Fibroblast of lung (primary cell): Measurements from ENCODE around the gene RAPGEF3.

Experiments used
- CTCF ChIP-seq, 2 donors: IDR thresholded peaks in 1 of 2; conservative IDR thresholded peaks in 1 of 2; 1 replicate in 1 of 2; 2 replicates in 1 of 2; pipeline ENCODE4 v1.5.1; 2011 to 2012; ENCODE audit warnings: low read length in 2 of 2, control low read depth in 1 of 2, inconsistent platforms in 1 of 2, low read depth in 1 of 2, mild to moderate bottlenecking in 1 of 2
- EZH2 ChIP-seq: IDR thresholded peaks from 2 replicates; pipeline ENCODE4 v1.5.1; 2012; ENCODE audit warnings: low read length, control low read depth, mild to moderate bottlenecking; ENCODE audit errors: missing control alignments

GRCh38 chr12:47746073-47746472 is 12.6 kb downstream of the RAPGEF3 start:
- TF ChIP-seq CTCF (conservative IDR thresholded peaks at IDR 0.05 in 1 of 2, IDR thresholded peaks at IDR 0.05 in 1 of 2; ENCODE audit: low read depth in 1 of 2, low read length in 2 of 2) (no peak), EZH2 (no peak)
